ENCODE results near the gene ALKBH1. TPM values are rescaled to one million over a fixed set of nuclear protein-coding genes. Genes with fewer than 3 reads are reported as not detected.

Gene ALKBH1
- 8.7 and 9.8 TPM in 2 replicates for total RNA-seq

DNA sequence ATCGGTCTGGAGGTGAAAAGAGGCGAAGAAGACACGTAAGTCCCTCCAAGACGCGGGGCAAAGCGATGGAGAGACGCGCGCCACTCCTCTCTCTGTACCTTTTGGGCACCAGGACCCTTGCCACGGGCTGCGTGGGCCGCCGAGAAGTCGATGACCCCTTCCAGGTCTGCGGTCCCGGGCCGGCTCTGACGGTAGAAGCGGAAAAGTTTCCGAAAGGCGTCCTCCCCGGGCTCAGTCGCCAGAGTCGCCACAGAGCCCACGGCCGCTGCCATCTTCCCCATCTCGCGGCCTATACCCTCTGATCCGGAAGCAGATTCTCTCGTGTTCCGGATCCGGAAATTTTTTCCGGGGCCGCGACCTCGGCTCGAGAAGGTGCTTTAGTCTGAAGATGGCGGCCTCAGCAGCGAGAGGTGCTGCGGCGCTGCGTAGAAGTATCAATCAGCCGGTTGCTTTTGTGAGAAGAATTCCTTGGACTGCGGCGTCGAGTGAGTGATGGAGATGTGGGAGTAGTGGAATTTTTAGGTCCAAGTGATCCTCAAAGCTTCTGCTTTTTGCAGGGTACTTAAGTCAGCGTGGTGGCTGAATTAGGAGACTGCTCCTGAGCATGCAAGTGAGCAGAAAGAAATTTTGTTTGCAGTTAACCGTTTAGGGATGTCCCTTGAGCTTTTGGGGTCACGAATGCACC is at the start of gene ALKBH1, which contains the start of gene SLIRP:
ALKBH1 (minus strand) TSS at position 300 of the 685 bp plus-strand sequence; CDS start at position 281, 19 bp downstream.
SLIRP (plus strand) TSS at position 380 of the 685 bp plus-strand sequence; CDS start at position 389, 9 bp downstream.

Other genes starting within 250 kb of the ALKBH1 start
- 125 and 199 TPM in 2 replicates for gene AHSA1, start 249.9 kb downstream of the ALKBH1 start, total RNA-seq
- gene ISM2, start 209.2 kb downstream of the ALKBH1 start, total RNA-seq, result 0.14 and 0.89 TPM in 2 replicates
- gene SPTLC2, start 91.4 kb downstream of the ALKBH1 start, total RNA-seq, result 39.8 and 81.9 TPM in 2 replicates
- gene SLIRP, start 80 bp upstream of the ALKBH1 start, total RNA-seq, result 60.1 and 123 TPM in 2 replicates
- gene SNW1, start 53.1 kb upstream of the ALKBH1 start, total RNA-seq, result 36.8 and 54.9 TPM in 2 replicates
- gene ADCK1, start 92.1 kb upstream of the ALKBH1 start, total RNA-seq, result 5.9 and 8.0 TPM in 2 replicates

All from smooth muscle cell of the umbilical artery (primary cell).